Panc1 (cell line): Measurements from ENCODE around the gene DGLUCY.

Source experiments
- POLR2AphosphoS5 ChIP-seq: IDR thresholded peaks from 2 replicates; pipeline ENCODE4 v1.6.1; 2012; ENCODE audit warnings: mild to moderate bottlenecking, low read depth, low read length, moderate library complexity
- TCF7L2 ChIP-seq: IDR thresholded peaks from 2 replicates; pipeline ENCODE4 v1.6.1; 2011; ENCODE audit warnings: mild to moderate bottlenecking, low read depth, low read length, inconsistent platforms
- TF ChIP-seq, protein P1 (sequence below): fragments of 450-650 bp; IDR thresholded peaks from 2 replicates; pipeline ENCODE4 v1.5.1; 2017; ENCODE audit warnings: mild to moderate bottlenecking

DNA sequence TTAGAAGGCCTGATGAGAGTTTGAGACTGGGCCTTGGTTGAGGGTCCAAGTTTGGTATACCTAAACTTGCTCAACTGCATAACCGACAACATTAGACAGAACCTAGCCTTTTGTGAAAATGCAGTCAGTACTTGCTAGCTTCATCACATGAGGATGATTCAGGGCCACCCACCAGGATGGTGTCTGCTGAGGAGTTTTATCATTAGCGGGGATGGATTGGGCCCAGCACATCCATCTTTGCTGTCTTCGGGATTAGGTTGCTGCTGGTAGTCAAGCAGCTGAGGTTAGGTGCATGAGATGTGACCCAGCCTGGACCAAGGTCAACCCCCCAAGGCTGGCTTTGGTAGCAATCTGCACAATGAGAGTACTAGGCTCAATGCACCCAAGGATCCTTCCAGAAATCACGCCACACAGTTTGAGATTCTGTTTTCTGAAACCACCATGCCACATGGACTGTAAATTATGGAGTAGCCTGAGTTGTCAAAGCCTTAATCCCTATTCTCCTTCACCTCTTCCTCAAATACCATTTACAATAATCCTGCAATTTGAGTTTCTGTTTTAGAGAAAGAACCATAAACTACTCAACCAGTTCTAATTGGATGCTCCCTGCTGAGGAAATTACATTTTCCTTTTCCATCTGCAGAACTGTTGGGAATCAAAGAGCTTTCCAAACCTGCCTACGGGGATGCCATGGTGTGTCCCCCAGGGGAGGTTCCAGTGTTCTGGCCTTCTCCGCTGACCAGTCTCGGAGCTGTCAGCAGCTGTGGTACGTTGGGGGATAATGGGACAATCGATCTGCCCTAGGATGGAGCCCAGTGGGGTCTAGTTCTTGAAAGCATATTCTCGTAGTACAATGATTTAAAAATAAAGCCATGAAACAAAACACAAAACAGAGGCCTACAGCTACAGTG lies 61.7 kb downstream of the DGLUCY start:
- TF ChIP-seq, protein P1, sequence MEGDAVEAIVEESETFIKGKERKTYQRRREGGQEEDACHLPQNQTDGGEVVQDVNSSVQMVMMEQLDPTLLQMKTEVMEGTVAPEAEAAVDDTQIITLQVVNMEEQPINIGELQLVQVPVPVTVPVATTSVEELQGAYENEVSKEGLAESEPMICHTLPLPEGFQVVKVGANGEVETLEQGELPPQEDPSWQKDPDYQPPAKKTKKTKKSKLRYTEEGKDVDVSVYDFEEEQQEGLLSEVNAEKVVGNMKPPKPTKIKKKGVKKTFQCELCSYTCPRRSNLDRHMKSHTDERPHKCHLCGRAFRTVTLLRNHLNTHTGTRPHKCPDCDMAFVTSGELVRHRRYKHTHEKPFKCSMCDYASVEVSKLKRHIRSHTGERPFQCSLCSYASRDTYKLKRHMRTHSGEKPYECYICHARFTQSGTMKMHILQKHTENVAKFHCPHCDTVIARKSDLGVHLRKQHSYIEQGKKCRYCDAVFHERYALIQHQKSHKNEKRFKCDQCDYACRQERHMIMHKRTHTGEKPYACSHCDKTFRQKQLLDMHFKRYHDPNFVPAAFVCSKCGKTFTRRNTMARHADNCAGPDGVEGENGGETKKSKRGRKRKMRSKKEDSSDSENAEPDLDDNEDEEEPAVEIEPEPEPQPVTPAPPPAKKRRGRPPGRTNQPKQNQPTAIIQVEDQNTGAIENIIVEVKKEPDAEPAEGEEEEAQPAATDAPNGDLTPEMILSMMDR = no peak
- TF ChIP-seq POLR2AphosphoS5 (no peak), TCF7L2 (no peak)
